ENCODE measurements around the gene SCP2. TPM values are rescaled to one million over a fixed set of nuclear protein-coding genes. Genes with fewer than 3 reads are reported as not detected.

SCP2 gene
- total and polyA plus RNA-seq, 9 donors = 58.4 to 161 (median 105) TPM

GRCh38 chr1:52937433-52938182 is 10.5 kb downstream of the SCP2 start:
- intact Hi-C loops (cut with DNase I) = no loop called here
- Histone ChIP-seq H3K27ac (no peak overlapping the region), H3K36me3 (no peaks in the 10 kb centered on the region), H3K4me3 (no peak overlapping the region), H3K27me3 (no peaks in the 10 kb centered on the region), H3K9me3 (no peaks in the 10 kb centered on the region), H3K4me1 (ENCODE audit: insufficient read depth) (no peaks in the 10 kb centered on the region)
- DNase-seq = no peak
- TF ChIP-seq EP300 (IDR thresholded peaks at IDR 0.05) (no peak), POLR2A (IDR thresholded peaks at IDR 0.05) (no peak), CTCF (IDR thresholded peaks at IDR 0.05) (no peak)
- 86 to 90% (median 86%) methylated on average over 3 of the region's 3 CpGs for WGBS, 3 donors

GRCh38 chr1:52938183-52938451 is 11.0 kb downstream of the SCP2 start:
- Histone ChIP-seq H3K4me3 (no peak overlapping the region), H3K4me1 (ENCODE audit: insufficient read depth) (no peaks in the 10 kb centered on the region), H3K9me3 (no peaks in the 10 kb centered on the region), H3K27me3 (no peaks in the 10 kb centered on the region), H3K36me3 (no peaks in the 10 kb centered on the region), H3K27ac (no peak overlapping the region)
- intact Hi-C loops (cut with DNase I) = no loop called here
- 98 to 100% (median 100%) methylated on average over 1 of the region's 1 CpG for WGBS, 3 donors
- no peak for DNase-seq
- no peak for TF ChIP-seq CTCF (IDR thresholded peaks at IDR 0.05)
- no peak for TF ChIP-seq EP300 (IDR thresholded peaks at IDR 0.05)
- no peak for TF ChIP-seq POLR2A (IDR thresholded peaks at IDR 0.05)

GRCh38 chr1:52943876-52944416 is 16.9 kb downstream of the SCP2 start:
- H3K27me3 ChIP-seq = no peaks in the 10 kb centered on the region
- intact Hi-C loops (cut with DNase I) = no loop called here
- no peaks in the 10 kb centered on the region for H3K9me3 ChIP-seq
- no peaks in the 10 kb centered on the region for H3K4me1 ChIP-seq (ENCODE audit: insufficient read depth)
- H3K4me3 ChIP-seq = no peak overlapping the region
- no peaks in the 10 kb centered on the region for H3K36me3 ChIP-seq
- H3K27ac ChIP-seq = no peak overlapping the region
- no peak for TF ChIP-seq CTCF (IDR thresholded peaks at IDR 0.05)
- TF ChIP-seq POLR2A (IDR thresholded peaks at IDR 0.05) = no peak
- no peak for TF ChIP-seq EP300 (IDR thresholded peaks at IDR 0.05)
- no peak for DNase-seq
- WGBS, 3 donors = 61 to 80% (median 68%) methylated on average over 3 of the region's 3 CpGs

- 86 to 88% (median 86%) methylated on average over 10 of the region's 10 CpGs for WGBS, 3 donors
- TF ChIP-seq EP300 (IDR thresholded peaks at IDR 0.05) (no peak), CTCF (IDR thresholded peaks at IDR 0.05) (no peak), POLR2A (IDR thresholded peaks at IDR 0.05) (no peak)
- no peak for DNase-seq
- Histone ChIP-seq H3K36me3 (no peaks in the 10 kb centered on the region), H3K4me1 (ENCODE audit: insufficient read depth) (no peaks in the 10 kb centered on the region), H3K27me3 (no peaks in the 10 kb centered on the region), H3K27ac (no peak overlapping the region), H3K9me3 (no peaks in the 10 kb centered on the region), H3K4me3 (no peak overlapping the region)
- intact Hi-C loops (cut with DNase I) = no loop called here
Measured at GRCh38 chr1:52944566-52944965, 17.5 kb downstream of the SCP2 start.
